Endothelial cell of umbilical vein (primary cell): Measurements from ENCODE around the gene CCSAP. TPM values are rescaled to one million over a fixed set of nuclear protein-coding genes. Genes with fewer than 3 reads are reported as not detected.

Experiments
- BruUV-seq: library from RNA; stranded (reverse); fragments of 400-500 nt; replicated peaks from 2 replicates; lab custom pipeline; 2021; lab: Mats Ljungman, UMichigan
- CTCF ChIA-PET: fragments of 300-600, 350-600 bp; sonication (Branson Sonifier 250); formaldehyde crosslinking; loops from one replicate; lab custom pipeline; 2021; ENCODE audit warnings: antibody characterized with exemption, inconsistent platforms; lab: Charles Lee
- POLR2A ChIA-PET: fragments of 300-600, 350-600 bp; sonication (Branson Sonifier 250); formaldehyde crosslinking; loops from one replicate; lab custom pipeline; 2021; ENCODE audit warnings: antibody characterized with exemption, inconsistent platforms; lab: Charles Lee
- DNase-seq: peaks from one replicate; pipeline ENCODE4 v3.0.0-alpha.2; 2011; ENCODE audit warnings: low read depth, low spot score
- FAIRE-seq: peaks from 2 replicates; lab custom pipeline; 2011; peaks lifted over from hg19 to GRCh38; lab: Jason Lieb, UNC
- H2AFZ ChIP-seq: 2 replicates; pipeline ENCODE4 v1.6.0; 2012; ENCODE audit warnings: low read depth, low read length, control low read depth, inconsistent platforms
- H3K27ac ChIP-seq: 2 replicates; pipeline ENCODE4 v1.5.1; 2011; ENCODE audit warnings: low read depth, mild to moderate bottlenecking, control low read depth, low read length, moderate library complexity; ENCODE audit not compliant: insufficient read depth
- H3K27me3 ChIP-seq, 2 experiments: 2 replicates each; pipeline versions ENCODE4 v1.6.0 to v1.6.1; 2011; ENCODE audit warnings: low read length in 2 of 2, mixed read lengths in 1 of 2; ENCODE audit not compliant: control insufficient read depth in 2 of 2, insufficient read depth in 2 of 2
- H3K36me3 ChIP-seq, 2 experiments: 2 replicates in 1 of 2; 3 replicates in 1 of 2; pipeline ENCODE4 v1.5.1; 2011; ENCODE audit warnings: low read length in 2 of 2, mild to moderate bottlenecking in 1 of 2, moderate library complexity in 1 of 2; ENCODE audit not compliant: control insufficient read depth in 2 of 2, insufficient read depth in 2 of 2; ENCODE audit errors: extremely low read depth in 1 of 2
- H3K4me1 ChIP-seq: 3 replicates; pipeline ENCODE4 v1.5.1; 2011; ENCODE audit warnings: mild to moderate bottlenecking, low read length; ENCODE audit not compliant: control insufficient read depth, insufficient read depth; ENCODE audit errors: extremely low read depth
- H3K4me2 ChIP-seq: 2 replicates; pipeline ENCODE4 v1.6.1; 2011; ENCODE audit warnings: low read length, control low read depth, mixed read lengths; ENCODE audit not compliant: insufficient read depth
- H3K4me3 ChIP-seq, 3 experiments: fragments of 200-600 bp in 1 of 3; sonication (generic), shearing (Covaris generic) in 1 of 3; replicated peaks in 1 of 3; 2 replicates each; pipeline ENCODE4 v1.5.1; 2011 to 2016; ENCODE audit warnings: control low read depth in 3 of 3, low read length in 3 of 3, mild to moderate bottlenecking in 2 of 3, inconsistent platforms in 1 of 3, low read depth in 1 of 3, moderate library complexity in 1 of 3; ENCODE audit not compliant: insufficient read depth in 1 of 3
- H3K79me2 ChIP-seq: 2 replicates; pipeline ENCODE4 v1.6.0; 2012; ENCODE audit warnings: low read length, inconsistent platforms; ENCODE audit not compliant: control insufficient read depth, insufficient read depth
- H3K9ac ChIP-seq: replicated peaks from 2 replicates; pipeline ENCODE3; 2011; ENCODE audit warnings: low read length, control low read depth; ENCODE audit not compliant: insufficient read depth; ENCODE audit errors: extremely low read depth
- H3K9me1 ChIP-seq: replicated peaks from 3 replicates; pipeline ENCODE4 v1.6.0; 2011; ENCODE audit warnings: mild to moderate bottlenecking, low read length; ENCODE audit not compliant: control insufficient read depth, insufficient read depth; ENCODE audit errors: extremely low read depth
- H3K9me3 ChIP-seq: replicated peaks from 2 replicates; pipeline ENCODE4 v1.5.1; 2012; ENCODE audit warnings: low read length, inconsistent platforms; ENCODE audit not compliant: control insufficient read depth, insufficient read depth
- H4K20me1 ChIP-seq: replicated peaks from 2 replicates; pipeline ENCODE3; 2011; ENCODE audit warnings: mild to moderate bottlenecking, low read length; ENCODE audit not compliant: control insufficient read depth, insufficient read depth; ENCODE audit errors: extremely low read depth
- CTCF ChIP-seq, 2 donors: IDR thresholded peaks; 1 replicate in 1 of 2; 2 replicates in 1 of 2; pipeline ENCODE4 v1.5.1; 2011; ENCODE audit warnings: low read length in 2 of 2, mild to moderate bottlenecking in 2 of 2, moderate library complexity in 2 of 2, control low read depth in 1 of 2, inconsistent platforms in 1 of 2, low read depth in 1 of 2; ENCODE audit not compliant: insufficient read depth in 1 of 2; ENCODE audit errors: extremely low read depth in 1 of 2
- EZH2 ChIP-seq: IDR thresholded peaks from 2 replicates; pipeline ENCODE4 v1.6.1; 2012; ENCODE audit warnings: borderline replicate concordance, low read depth, mild to moderate bottlenecking, moderate library complexity, low read length, inconsistent platforms; ENCODE audit not compliant: severe bottlenecking
- FOS ChIP-seq: IDR thresholded peaks from 2 replicates; pipeline ENCODE4 v1.6.1; 2011; ENCODE audit warnings: mild to moderate bottlenecking, low read length, moderate library complexity, borderline replicate concordance; ENCODE audit not compliant: insufficient read depth
- GATA2 ChIP-seq: IDR thresholded peaks from 2 replicates; pipeline ENCODE4 v1.7.0; 2011; ENCODE audit warnings: low read depth, mild to moderate bottlenecking, moderate library complexity, mixed read lengths, low read length; ENCODE audit not compliant: insufficient read length, insufficient read depth
- JUN ChIP-seq: IDR thresholded peaks from 2 replicates; pipeline ENCODE4 v1.6.1; 2011; ENCODE audit warnings: borderline replicate concordance, low read depth; ENCODE audit not compliant: insufficient read length, insufficient read depth
- MAX ChIP-seq: IDR thresholded peaks from 2 replicates; pipeline ENCODE4 v1.6.1; 2011; ENCODE audit not compliant: insufficient read depth, insufficient read length
- MYC ChIP-seq: IDR thresholded peaks from one replicate; pipeline ENCODE4 v1.6.1; 2011; ENCODE audit warnings: mild to moderate bottlenecking, low read depth, low read length
- POLR2A ChIP-seq: IDR thresholded peaks from 2 replicates; pipeline ENCODE4 v1.6.1; 2012; ENCODE audit warnings: low read depth, mild to moderate bottlenecking, control low read depth, low read length
- POLR2AphosphoS5 ChIP-seq: IDR thresholded peaks from 2 replicates; pipeline ENCODE4 v1.6.1; 2012; ENCODE audit warnings: low read depth, mild to moderate bottlenecking, control low read depth, low read length, moderate library complexity; ENCODE audit not compliant: insufficient read depth
- dilution Hi-C: fragments of 300-500 bp; cut with MboI; formaldehyde crosslinking; loops from one replicate; pipeline ENCODE4 v1.15.0; 2019; ENCODE audit warnings: low sequenced_read_pairs; ENCODE audit not compliant: extremely low pct_ligation_motif_present
- intact Hi-C: fragments of 100-400 bp; cut with micrococcal nuclease; formaldehyde crosslinking; loops from one replicate; pipeline ENCODE4 v1.10.0; 2022
- polyA plus RNA-seq, 4 experiments: library from polyadenylated mRNA; depleted of rRNA in 3 of 4; stranded (reverse) in 3 of 4; unstranded in 1 of 4; fragments of >200 nt; gene quantifications; 2 replicates each; pipeline versions ENCODE4 v1.2.1 to v1.2.3, GENCODE V29; 2011 to 2012; ENCODE audit warnings: missing spikeins in 1 of 4
- total RNA-seq: library from RNA; stranded (reverse); gene quantifications from 2 replicates; pipeline ENCODE4 v1.2.3, GENCODE V29; 2021

CCSAP gene
- total and polyA plus RNA-seq, 2 donors (not counting 3 experiments of a cell fraction or from before 2014, with no cell fraction given) = 1.3 to 5.7 TPM

GRCh38 chr1:229385853-229386456 is 43.1 kb upstream of the CCSAP start:
- Histone ChIP-seq H3K36me3 (no peaks in the 10 kb centered on the region), H3K27ac (no peak overlapping the region), H4K20me1 (no peaks in the 10 kb centered on the region), H2AFZ (no peak overlapping the region), H3K4me2 (no peak overlapping the region), H3K79me2 (no peaks in the 10 kb centered on the region), H3K9me3 (no peaks in the 10 kb centered on the region), H3K4me1 (no peaks in the 10 kb centered on the region), H3K27me3 (no peaks in the 10 kb centered on the region), H3K4me3 (no peak overlapping the region), H3K9me1 (no peaks in the 10 kb centered on the region), H3K9ac (no peak overlapping the region)
- dilution Hi-C loops (no loop called here), intact Hi-C loops (no loop called here)
- BruUV-seq = no TSS peak
- CTCF ChIA-PET = interaction anchor here (1.0 kb wide), 1 partner anchor 11 kb away, joined by 3 read pairs; no protein-coding TSS in a partner anchor
- TF ChIP-seq FOS (no peak), POLR2AphosphoS5 (no peak), GATA2 (no peak), POLR2A (no peak), JUN (no peak), MYC (no peak), CTCF (IDR thresholded peaks at IDR 0.05; ENCODE audit: extremely low read depth in 1 of 2, insufficient read depth in 1 of 2, low read depth in 1 of 2, low read length in 2 of 2) (no peak), EZH2 (no peak), MAX (no peak)
- DNase-seq (no peak), FAIRE-seq (no peak)
- POLR2A ChIA-PET = no interaction called here
